Esophagus squamous epithelium (tissue), 4 donors: ENCODE measurements around the gene TCF12.

Source experiments
- POLR2A ChIP-seq, 4 donors: fragments of 450-650 bp; IDR thresholded peaks; one replicate each; pipeline ENCODE4 v1.6.1; 2017; ENCODE audit warnings: antibody characterized with exemption in 4 of 4, mild to moderate bottlenecking in 4 of 4, moderate library complexity in 3 of 4
- TF ChIP-seq, protein P1 (sequence below), 6 experiments: fragments of 450-650 bp in 4 of 6; fragments of 200-600 bp in 2 of 6; sonication (generic) in 2 of 6; IDR thresholded peaks; one replicate each; pipeline ENCODE4 v1.5.1; 2016 to 2019; ENCODE audit warnings: antibody characterized with exemption in 6 of 6, mild to moderate bottlenecking in 4 of 6, moderate library complexity in 4 of 6

DNA sequence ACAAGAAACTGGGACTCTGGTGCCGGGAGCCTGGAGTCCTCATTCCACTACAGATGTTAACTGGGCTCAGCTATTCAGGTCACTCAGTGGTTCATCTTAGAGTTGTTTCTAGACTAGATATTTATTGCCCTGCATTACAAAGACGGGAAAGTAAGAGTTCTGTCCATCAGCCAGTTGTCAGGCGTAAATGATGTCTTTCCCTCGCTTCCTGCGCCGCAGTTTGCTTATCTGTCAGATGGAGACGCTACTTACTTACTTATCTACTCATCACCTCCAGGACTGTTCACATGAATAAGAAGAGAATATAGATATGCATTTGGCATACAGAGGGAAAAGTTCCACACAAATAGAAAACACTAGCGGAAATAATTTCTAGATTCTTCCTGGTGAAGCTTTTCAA is 410.0 kb downstream of the TCF12 start:
- TF ChIP-seq, protein P1, sequence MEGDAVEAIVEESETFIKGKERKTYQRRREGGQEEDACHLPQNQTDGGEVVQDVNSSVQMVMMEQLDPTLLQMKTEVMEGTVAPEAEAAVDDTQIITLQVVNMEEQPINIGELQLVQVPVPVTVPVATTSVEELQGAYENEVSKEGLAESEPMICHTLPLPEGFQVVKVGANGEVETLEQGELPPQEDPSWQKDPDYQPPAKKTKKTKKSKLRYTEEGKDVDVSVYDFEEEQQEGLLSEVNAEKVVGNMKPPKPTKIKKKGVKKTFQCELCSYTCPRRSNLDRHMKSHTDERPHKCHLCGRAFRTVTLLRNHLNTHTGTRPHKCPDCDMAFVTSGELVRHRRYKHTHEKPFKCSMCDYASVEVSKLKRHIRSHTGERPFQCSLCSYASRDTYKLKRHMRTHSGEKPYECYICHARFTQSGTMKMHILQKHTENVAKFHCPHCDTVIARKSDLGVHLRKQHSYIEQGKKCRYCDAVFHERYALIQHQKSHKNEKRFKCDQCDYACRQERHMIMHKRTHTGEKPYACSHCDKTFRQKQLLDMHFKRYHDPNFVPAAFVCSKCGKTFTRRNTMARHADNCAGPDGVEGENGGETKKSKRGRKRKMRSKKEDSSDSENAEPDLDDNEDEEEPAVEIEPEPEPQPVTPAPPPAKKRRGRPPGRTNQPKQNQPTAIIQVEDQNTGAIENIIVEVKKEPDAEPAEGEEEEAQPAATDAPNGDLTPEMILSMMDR (IDR thresholded peaks at IDR 0.05) = no peak
- no peak for TF ChIP-seq POLR2A (IDR thresholded peaks at IDR 0.05)
